ENCODE data around the gene MRI1.
"Not testable (repeated sequence)": the region's sequence is repeated elsewhere in the genome, so short reads cannot be mapped to it uniquely, and the experiment has no call there.

MRI1 gene

GRCh38 chr19:13741893-13742292, 22.4 kb upstream of the MRI1 start:
- TF ChIP-seq CTCF (IDR thresholded peaks at IDR 0.05; ENCODE audit: extremely low read depth, insufficient read depth, missing control alignments): no peak
- in situ Hi-C loops (cut with MboI; ENCODE audit: low pct_unique_long_range_greater_than_20kb, low sequenced_read_pairs, unreplicated experiment): no loop called here
- DNase-seq (ENCODE audit: low spot score): no peak

- TF ChIP-seq CTCF (IDR thresholded peaks at IDR 0.05; ENCODE audit: extremely low read depth, insufficient read depth, missing control alignments): no peak
- in situ Hi-C loops (cut with MboI; ENCODE audit: low pct_unique_long_range_greater_than_20kb, low sequenced_read_pairs, unreplicated experiment): no loop called here
- no peak for DNase-seq (ENCODE audit: low spot score)
Measured at GRCh38 chr19:13742756-13743155, 21.6 kb upstream of the MRI1 start.

- no peak for DNase-seq (ENCODE audit: low spot score)
- no peak for TF ChIP-seq CTCF (IDR thresholded peaks at IDR 0.05; ENCODE audit: extremely low read depth, insufficient read depth, missing control alignments)
- in situ Hi-C loops (cut with MboI; ENCODE audit: low pct_unique_long_range_greater_than_20kb, low sequenced_read_pairs, unreplicated experiment): no loop called here
Measured at GRCh38 chr19:13744174-13744573, 20.1 kb upstream of the MRI1 start.

- TF ChIP-seq CTCF (IDR thresholded peaks at IDR 0.05; ENCODE audit: extremely low read depth, insufficient read depth, missing control alignments): no peak
- DNase-seq (ENCODE audit: low spot score): no peak
- in situ Hi-C loops (cut with MboI; ENCODE audit: low pct_unique_long_range_greater_than_20kb, low sequenced_read_pairs, unreplicated experiment): no loop called here
Measured at GRCh38 chr19:13747098-13747453, 17.2 kb upstream of the MRI1 start.

GRCh38 chr19:13748169-13748828, 16.0 kb upstream of the MRI1 start:
- TF ChIP-seq CTCF (IDR thresholded peaks at IDR 0.05; ENCODE audit: extremely low read depth, insufficient read depth, missing control alignments): no peak
- DNase-seq (ENCODE audit: low spot score): no peak
- in situ Hi-C loops (cut with MboI; ENCODE audit: low pct_unique_long_range_greater_than_20kb, low sequenced_read_pairs, unreplicated experiment): no loop called here

- no peak for DNase-seq (ENCODE audit: low spot score)
- no peak for TF ChIP-seq CTCF (IDR thresholded peaks at IDR 0.05; ENCODE audit: extremely low read depth, insufficient read depth, missing control alignments)
- in situ Hi-C loops (cut with MboI; ENCODE audit: low pct_unique_long_range_greater_than_20kb, low sequenced_read_pairs, unreplicated experiment): no loop called here
Measured at GRCh38 chr19:13751436-13751835, 12.9 kb upstream of the MRI1 start.

GRCh38 chr19:13753622-13754021, 10.7 kb upstream of the MRI1 start:
- in situ Hi-C loops (cut with MboI; ENCODE audit: low pct_unique_long_range_greater_than_20kb, low sequenced_read_pairs, unreplicated experiment); DNase-seq (ENCODE audit: low spot score): not testable (repeated sequence)
